ENCODE results near the gene ELF2.
"Not testable (repeated sequence)": the region's sequence is repeated elsewhere in the genome, so short reads cannot be mapped to it uniquely, and the experiment has no call there.

The ELF2 gene

DNA sequence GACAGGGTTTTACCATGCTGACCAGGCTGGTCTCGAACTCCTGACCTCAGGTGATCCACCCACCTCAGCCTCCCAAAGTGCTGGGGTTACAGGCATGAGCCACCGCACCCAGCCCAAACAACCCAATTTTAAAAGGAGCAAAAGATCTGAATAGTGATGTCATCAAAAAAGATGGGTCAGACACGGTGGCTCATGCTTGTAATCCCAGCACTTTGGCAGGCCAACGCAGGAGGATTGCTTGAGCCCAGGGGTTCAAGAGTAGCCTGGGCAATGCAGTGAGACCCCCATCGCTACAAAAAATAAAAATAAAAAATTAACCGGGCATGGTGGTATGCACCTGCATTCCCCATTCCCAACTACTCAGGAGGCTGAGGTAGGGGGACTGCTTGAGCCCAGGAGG, 6.1 kb downstream of the ELF2 start:
- no peak for DNase-seq (ENCODE audit: low read depth)
- TF ChIP-seq CTCF (IDR thresholded peaks at IDR 0.05; ENCODE audit: control insufficient read depth, extremely low read depth, insufficient read depth), result no peak
- no peak overlapping the region for H3K4me3 ChIP-seq (ENCODE audit: low read depth, low read length)

DNA sequence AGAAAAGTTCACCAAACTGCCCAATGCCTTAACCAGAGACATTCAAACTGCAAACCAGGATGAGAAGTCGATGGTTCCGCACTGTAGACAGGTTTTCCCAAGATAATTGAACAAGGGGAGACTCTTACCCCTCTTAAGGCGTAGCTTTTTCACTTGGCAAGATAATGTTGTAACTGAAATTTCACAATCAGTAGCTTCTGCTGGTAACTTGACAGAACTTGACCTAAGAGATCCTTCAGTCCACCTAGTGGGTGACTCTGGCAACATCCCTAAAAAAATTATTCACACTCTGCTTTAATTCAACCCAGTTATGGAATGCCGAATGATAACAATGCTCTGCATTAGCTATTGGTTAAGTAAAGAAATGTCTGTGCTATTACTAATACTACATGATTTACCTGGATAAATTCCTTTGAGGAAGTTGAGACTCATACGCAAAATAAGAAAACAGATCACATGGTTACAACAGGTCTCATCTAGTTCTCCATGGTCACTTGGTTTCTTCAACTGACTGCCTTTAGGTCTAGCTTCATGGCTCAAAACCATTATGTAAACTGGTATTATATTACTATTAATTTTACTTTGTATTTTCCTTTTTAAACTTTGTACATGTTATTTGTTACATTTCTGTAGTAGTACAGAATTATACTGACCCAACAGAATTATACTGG, 9.1 kb downstream of the ELF2 start:
- no peak overlapping the region for H3K4me3 ChIP-seq (ENCODE audit: low read depth, low read length)
- no peak for DNase-seq (ENCODE audit: low read depth)

DNA sequence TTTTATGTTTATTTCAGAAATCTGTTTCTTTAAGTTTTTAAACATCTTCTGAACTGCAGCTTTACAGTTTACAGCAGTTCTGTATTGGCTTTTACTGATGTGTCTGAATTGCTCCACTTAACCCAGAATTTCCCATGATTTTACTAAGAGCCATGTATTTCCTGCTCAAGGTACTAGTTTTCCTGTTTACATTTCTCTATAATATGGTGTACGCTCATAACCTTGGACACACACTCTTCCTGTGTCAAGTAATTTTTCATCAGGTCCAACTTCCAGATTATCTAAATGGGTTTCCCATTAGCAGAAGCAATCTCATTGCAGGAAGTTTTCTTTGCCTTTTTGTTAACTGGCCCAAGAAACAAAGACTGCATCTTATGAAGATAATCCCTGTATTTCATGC, 12.3 kb downstream of the ELF2 start:
- no peak overlapping the region for H3K4me3 ChIP-seq (ENCODE audit: low read depth, low read length)
- no peak for DNase-seq (ENCODE audit: low read depth)
- no peak for TF ChIP-seq CTCF (IDR thresholded peaks at IDR 0.05; ENCODE audit: control insufficient read depth, extremely low read depth, insufficient read depth)

More for the DNA sequence above, 9.1 kb downstream of the ELF2 start:
- peak; percentile 46 for TF ChIP-seq CTCF (IDR thresholded peaks at IDR 0.05; ENCODE audit: control insufficient read depth, extremely low read depth, insufficient read depth)

DNA sequence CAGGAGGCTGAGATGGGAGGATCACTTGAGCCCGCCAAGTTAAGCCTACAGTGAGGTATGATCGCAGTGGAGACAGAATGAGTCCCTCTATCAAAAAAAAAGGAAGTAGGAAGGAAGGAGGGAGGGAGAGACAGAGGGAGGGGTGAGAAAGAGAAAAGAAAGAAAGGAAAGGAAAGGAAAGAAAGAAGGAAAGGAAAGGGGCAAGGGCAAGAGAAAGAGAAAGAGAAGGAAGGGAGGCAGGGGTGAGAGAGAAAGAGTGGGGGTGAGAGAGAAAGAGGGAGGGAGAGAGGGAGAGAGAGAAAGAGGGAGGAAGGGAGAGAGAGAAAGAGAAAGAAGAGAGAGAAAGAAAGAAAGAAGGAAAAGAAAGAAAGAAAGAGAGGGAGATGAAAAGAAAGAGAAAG, 13.2 kb downstream of the ELF2 start:
- no peak for DNase-seq (ENCODE audit: low read depth)
- no peak overlapping the region for H3K4me3 ChIP-seq (ENCODE audit: low read depth, low read length)
- no peak for TF ChIP-seq CTCF (IDR thresholded peaks at IDR 0.05; ENCODE audit: control insufficient read depth, extremely low read depth, insufficient read depth)

DNA sequence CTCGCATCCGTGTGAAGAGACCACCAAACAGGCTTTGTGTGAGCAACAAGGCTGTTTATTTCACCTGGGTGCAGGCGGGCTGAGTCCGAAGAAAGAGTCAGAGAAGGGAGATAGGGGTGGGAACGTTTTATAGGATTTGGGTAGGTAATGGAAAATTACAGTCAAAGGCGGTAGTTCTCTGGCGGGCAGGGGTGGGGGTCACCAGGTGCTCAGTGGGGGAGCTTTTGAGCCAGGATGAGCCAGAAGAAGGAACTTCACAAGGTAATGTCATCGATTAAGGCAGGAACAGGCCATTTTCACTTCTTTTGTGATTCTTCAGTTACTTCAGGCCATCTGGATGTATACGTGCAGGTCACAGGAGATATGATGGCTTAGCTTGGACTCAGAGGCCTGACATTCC, 19.0 kb downstream of the ELF2 start:
- DNase-seq (ENCODE audit: low read depth); H3K4me3 ChIP-seq (ENCODE audit: low read depth, low read length): not testable (repeated sequence)

- TF ChIP-seq CTCF (IDR thresholded peaks at IDR 0.05; ENCODE audit: control insufficient read depth, extremely low read depth, insufficient read depth), result no peak
- no peak overlapping the region for H3K4me3 ChIP-seq (ENCODE audit: low read depth, low read length)
- DNase-seq (ENCODE audit: low read depth), result no peak
Observed at GRCh38 chr4:139154952-139155557, 22.0 kb downstream of the ELF2 start.

DNA sequence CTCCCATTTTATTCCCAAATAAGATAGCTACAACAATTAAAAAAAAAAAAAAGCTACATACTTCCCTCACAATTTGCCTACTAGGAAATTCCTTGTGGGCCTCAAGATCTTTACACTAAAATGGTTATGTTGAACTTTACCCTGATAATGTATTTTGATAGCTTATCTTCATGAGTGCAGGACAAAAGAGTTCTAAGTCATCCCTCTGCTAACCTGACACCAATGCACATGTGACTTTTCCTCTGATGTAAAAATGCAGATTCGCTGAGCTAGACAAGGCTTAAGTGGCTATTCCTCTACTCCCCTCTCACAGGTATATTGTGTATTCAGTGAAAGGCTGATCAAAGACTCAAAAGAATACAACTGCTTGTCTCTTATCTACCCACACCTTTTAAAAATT, 22.5 kb downstream of the ELF2 start:
- DNase-seq (ENCODE audit: low read depth), result no peak
- H3K4me3 ChIP-seq (ENCODE audit: low read depth, low read length), result no peak overlapping the region
- no peak for TF ChIP-seq CTCF (IDR thresholded peaks at IDR 0.05; ENCODE audit: control insufficient read depth, extremely low read depth, insufficient read depth)

All from LNCaP clone FGC (cell line).